ENCODE results near the gene SMIM41. TPM values are rescaled to one million over a fixed set of nuclear protein-coding genes. Genes with fewer than 3 reads are reported as not detected.
A peak's percentile ranks its signal among the peaks of the same experiment; 100 is the strongest.

Gene SMIM41
- total RNA-seq, 1 experiment from 2014 or later, result not detected

DNA sequence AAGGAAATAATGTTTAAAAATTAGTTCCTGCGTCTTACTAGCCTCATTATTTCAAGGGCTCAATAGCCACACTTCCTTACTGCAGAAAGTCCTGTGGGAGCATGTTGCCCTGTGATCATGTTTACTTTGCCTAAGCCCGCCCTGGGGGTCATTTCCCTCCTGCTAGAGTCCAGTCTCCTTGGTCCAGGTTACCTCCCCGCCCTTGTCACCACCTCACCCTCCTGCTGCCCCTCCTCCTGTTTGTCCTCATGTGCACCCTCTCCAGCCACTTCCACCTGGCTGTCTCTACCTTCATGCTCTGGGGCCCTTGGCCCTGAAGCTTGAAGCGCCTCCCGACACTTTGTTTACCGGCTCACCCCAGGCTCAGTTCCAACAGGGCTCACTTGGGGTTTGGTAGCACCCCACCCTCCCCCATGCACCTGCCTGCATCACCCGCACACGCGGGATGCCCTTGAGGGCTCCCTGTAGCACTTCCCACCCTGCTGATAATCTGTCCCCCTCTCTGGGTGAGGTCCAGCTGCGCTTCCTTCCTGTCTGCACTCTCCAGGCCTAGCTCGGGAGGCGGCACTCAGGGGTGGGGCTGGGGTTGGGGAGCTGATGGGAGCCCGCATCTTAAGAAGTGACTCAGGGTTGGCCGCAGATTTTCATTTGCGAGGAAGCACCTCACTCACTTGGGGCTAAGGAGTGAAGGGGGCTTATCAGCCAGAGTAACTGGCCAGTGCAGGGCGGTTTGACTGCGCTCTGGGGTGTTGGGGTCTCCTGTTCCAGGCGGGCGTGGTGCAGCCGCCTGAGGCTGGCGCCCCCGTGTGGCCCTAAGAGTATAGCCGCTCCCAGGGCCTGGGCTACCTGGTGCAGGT, 40.1 kb downstream of the SMIM41 start:
- H3K9me3 ChIP-seq (ENCODE audit: low read length), result no peaks in the 10 kb centered on the region
- ChIA-PET POLR2A (ENCODE audit: unreplicated experiment) (no interaction called here), CTCF (interaction anchor here (0.6 to 0.9 kb wide), 5 partner anchors 48 to 861 kb away, joined by 3 to 7 read pairs (median 4); no protein-coding TSS in a partner anchor)
- peaks cover 27% of the 10 kb centered on the region for H3K4me1 ChIP-seq (ENCODE audit: insufficient read depth, low read length)
- no peaks in the 10 kb centered on the region for H3F3A ChIP-seq (ENCODE audit: low read length, unreplicated experiment)
- BruUV-seq (replicated peaks), result no TSS peak
- H3K36me3 ChIP-seq (ENCODE audit: low read depth, low read length), result no peaks in the 10 kb centered on the region
- peak overlapping the region; percentile 74 for H2AFZ ChIP-seq (ENCODE audit: low read length)
- intact Hi-C loops (cut with micrococcal nuclease), result loop anchor here (5.0 kb wide), 1 partner anchor 37 kb away; no protein-coding TSS in a partner anchor
- TF ChIP-seq, protein P1, sequence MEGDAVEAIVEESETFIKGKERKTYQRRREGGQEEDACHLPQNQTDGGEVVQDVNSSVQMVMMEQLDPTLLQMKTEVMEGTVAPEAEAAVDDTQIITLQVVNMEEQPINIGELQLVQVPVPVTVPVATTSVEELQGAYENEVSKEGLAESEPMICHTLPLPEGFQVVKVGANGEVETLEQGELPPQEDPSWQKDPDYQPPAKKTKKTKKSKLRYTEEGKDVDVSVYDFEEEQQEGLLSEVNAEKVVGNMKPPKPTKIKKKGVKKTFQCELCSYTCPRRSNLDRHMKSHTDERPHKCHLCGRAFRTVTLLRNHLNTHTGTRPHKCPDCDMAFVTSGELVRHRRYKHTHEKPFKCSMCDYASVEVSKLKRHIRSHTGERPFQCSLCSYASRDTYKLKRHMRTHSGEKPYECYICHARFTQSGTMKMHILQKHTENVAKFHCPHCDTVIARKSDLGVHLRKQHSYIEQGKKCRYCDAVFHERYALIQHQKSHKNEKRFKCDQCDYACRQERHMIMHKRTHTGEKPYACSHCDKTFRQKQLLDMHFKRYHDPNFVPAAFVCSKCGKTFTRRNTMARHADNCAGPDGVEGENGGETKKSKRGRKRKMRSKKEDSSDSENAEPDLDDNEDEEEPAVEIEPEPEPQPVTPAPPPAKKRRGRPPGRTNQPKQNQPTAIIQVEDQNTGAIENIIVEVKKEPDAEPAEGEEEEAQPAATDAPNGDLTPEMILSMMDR (conservative IDR thresholded peaks at IDR 0.05; ENCODE audit: low read depth, low read length), result peak; percentile 72
- TF ChIP-seq EZH2 (IDR thresholded peaks at IDR 0.05; ENCODE audit: low read length, unreplicated experiment), result no peak
- no peak overlapping the region for H3K4me3 ChIP-seq (ENCODE audit: low read length)
- no peak overlapping the region for H3K27ac ChIP-seq (ENCODE audit: low read length)
- H3K9ac ChIP-seq (ENCODE audit: low read length), result no peak overlapping the region
- H3K9me2 ChIP-seq (replicated peaks; ENCODE audit: low read length), result no peaks in the 10 kb centered on the region
- no peaks in the 10 kb centered on the region for H3K27me3 ChIP-seq (ENCODE audit: low read length)
- DNase-seq, result peak; percentile 67
- H3K4me2 ChIP-seq (ENCODE audit: low read length), result peak overlapping the region; percentile 30; the same call in 1 of the 2 replicates
- peak; percentile 76 for ATAC-seq
- no peaks in the 10 kb centered on the region for H3K79me2 ChIP-seq (ENCODE audit: low read length)
- H4K20me1 ChIP-seq (ENCODE audit: low read length), result no peaks in the 10 kb centered on the region

DNA sequence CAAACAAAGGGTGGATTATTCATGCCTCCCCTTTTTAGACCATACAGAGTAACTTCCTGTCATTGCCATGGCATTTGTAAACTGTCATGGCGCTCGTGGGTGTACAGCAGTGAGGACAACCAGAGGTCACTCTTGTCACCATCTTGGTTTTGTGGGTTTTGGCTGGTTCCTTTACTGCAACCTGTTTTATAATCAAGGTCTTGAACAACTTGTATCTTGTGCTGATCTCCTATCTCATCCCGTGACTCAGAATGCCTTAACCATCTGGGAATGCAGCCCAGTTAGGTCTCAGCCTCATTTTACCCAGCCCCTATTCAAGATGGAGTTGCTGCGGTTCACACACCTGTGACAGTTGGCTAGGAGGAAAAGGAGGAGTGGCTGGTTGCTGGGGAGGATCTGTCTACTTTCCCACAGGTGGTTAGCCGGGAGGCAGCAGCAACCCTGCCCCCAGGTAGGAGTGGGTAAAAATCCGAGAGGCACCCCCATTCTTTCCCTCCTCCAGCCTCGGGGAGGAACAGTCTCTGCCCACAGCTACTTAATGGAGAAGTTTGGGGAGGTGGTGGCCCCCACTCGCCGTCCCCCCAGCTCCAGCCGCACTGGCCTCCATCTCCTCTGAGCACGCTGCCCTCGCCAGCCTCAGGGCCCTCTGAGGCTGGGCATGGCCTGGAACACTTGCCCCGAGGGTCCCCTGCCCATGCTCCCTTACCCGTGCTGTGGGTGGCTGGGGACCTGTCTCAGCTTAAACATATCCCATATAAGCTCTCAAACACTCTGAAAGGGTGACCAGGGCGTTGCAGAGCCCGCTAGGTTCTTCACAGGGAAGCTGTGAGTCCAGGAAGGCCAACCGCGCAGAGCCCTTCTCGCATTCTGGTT, 41.7 kb downstream of the SMIM41 start:
- Histone ChIP-seq H4K20me1 (ENCODE audit: low read length) (no peaks in the 10 kb centered on the region), H3K79me2 (ENCODE audit: low read length) (no peaks in the 10 kb centered on the region), H3K9ac (ENCODE audit: low read length) (no peak overlapping the region), H3K27me3 (ENCODE audit: low read length) (no peaks in the 10 kb centered on the region), H3K4me1 (ENCODE audit: insufficient read depth, low read length) (peaks cover 20% of the 10 kb centered on the region), H2AFZ (ENCODE audit: low read length) (peak overlapping the region; percentile 47), H3F3A (ENCODE audit: low read length, unreplicated experiment) (no peaks in the 10 kb centered on the region), H3K4me3 (ENCODE audit: low read length) (no peak overlapping the region), H3K27ac (ENCODE audit: low read length) (no peak overlapping the region), H3K36me3 (ENCODE audit: low read depth, low read length) (no peaks in the 10 kb centered on the region), H3K9me3 (ENCODE audit: low read length) (no peaks in the 10 kb centered on the region), H3K9me2 (replicated peaks; ENCODE audit: low read length) (no peaks in the 10 kb centered on the region), H3K4me2 (ENCODE audit: low read length) (no peak overlapping the region)
- ChIA-PET CTCF (interaction anchor here (1.2 kb wide), 1 partner anchor 96 kb away, joined by 10 read pairs; no protein-coding TSS in a partner anchor), POLR2A (ENCODE audit: unreplicated experiment) (no interaction called here)
- intact Hi-C loops (cut with micrococcal nuclease), result no loop called here
- no peak for ATAC-seq
- peak; percentile 25 for DNase-seq
- TF ChIP-seq EZH2 (IDR thresholded peaks at IDR 0.05; ENCODE audit: low read length, unreplicated experiment) (no peak), EZH2phosphoT487 (IDR thresholded peaks at IDR 0.05; ENCODE audit: borderline replicate concordance, low read length) (no peak)
- TF ChIP-seq, protein P1 (conservative IDR thresholded peaks at IDR 0.05; ENCODE audit: low read depth, low read length), result no peak
- BruUV-seq (replicated peaks), result no TSS peak

Data from PC-3 (cell line).